B cell (primary cell): Measurements from ENCODE around the gene EIF2S1.
"Not testable (repeated sequence)": the region's sequence is repeated elsewhere in the genome, so short reads cannot be mapped to it uniquely, and the experiment has no call there.

ENCODE experiments used
- EZH2 ChIP-seq: IDR thresholded peaks from 2 replicates; pipeline ENCODE4 v1.6.1; 2012; ENCODE audit warnings: borderline replicate concordance, low read depth, mild to moderate bottlenecking, moderate library complexity, low read length; ENCODE audit not compliant: insufficient read depth, poor library complexity, severe bottlenecking
- TF ChIP-seq, protein P1 (sequence below): fragments of 200-600 bp; IDR thresholded peaks from one replicate; pipeline ENCODE4 v1.8.0; 2022; ENCODE audit warnings: antibody characterized with exemption, mild to moderate bottlenecking

DNA sequence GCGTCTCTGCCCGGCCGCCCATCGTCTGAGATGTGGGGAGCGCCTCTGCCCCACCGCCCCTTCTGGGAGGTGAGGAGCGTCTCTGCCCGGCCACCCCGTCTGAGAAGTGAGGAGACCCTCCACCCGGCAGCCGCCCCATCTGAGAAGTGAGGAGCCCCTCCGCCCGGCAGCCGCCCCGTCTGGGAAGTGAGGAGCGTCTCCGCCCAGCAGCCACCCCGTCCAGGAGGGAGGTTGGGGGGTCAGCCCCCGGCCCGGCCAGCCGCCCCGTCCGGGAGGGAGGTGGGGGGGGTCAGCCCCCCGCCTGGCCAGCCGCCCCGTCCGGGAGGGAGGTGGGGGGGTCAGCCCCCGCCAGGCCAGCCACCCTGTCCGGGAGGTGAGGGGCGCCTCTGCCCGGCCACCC is 18.9 kb upstream of the EIF2S1 start:
- TF ChIP-seq, protein P1, sequence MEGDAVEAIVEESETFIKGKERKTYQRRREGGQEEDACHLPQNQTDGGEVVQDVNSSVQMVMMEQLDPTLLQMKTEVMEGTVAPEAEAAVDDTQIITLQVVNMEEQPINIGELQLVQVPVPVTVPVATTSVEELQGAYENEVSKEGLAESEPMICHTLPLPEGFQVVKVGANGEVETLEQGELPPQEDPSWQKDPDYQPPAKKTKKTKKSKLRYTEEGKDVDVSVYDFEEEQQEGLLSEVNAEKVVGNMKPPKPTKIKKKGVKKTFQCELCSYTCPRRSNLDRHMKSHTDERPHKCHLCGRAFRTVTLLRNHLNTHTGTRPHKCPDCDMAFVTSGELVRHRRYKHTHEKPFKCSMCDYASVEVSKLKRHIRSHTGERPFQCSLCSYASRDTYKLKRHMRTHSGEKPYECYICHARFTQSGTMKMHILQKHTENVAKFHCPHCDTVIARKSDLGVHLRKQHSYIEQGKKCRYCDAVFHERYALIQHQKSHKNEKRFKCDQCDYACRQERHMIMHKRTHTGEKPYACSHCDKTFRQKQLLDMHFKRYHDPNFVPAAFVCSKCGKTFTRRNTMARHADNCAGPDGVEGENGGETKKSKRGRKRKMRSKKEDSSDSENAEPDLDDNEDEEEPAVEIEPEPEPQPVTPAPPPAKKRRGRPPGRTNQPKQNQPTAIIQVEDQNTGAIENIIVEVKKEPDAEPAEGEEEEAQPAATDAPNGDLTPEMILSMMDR, result not testable (repeated sequence)
- not testable (repeated sequence) for TF ChIP-seq EZH2
